BE2C (cell line): ENCODE measurements around the gene IQSEC1.
A peak's percentile ranks its signal among the peaks of the same experiment; 100 is the strongest.

Experiments used
- DNase-seq: peaks from one replicate; pipeline ENCODE4 v3.0.0-alpha.2; 2020
- H3K27me3 ChIP-seq: fragments of 250-450 bp; sonication (Bioruptor Pico); 2 replicates; pipeline ENCODE4 v1.5.1; 2020; ENCODE audit warnings: mild to moderate bottlenecking
- H3K36me3 ChIP-seq: fragments of 250-450 bp; sonication (Bioruptor Pico); 2 replicates; pipeline ENCODE4 v1.5.1; 2020; ENCODE audit warnings: mild to moderate bottlenecking
- H3K4me1 ChIP-seq: fragments of 250-450 bp; sonication (Bioruptor Pico); 2 replicates; pipeline ENCODE4 v1.5.1; 2020
- H3K4me3 ChIP-seq: 2 replicates; pipeline ENCODE4 v1.5.1; 2011; ENCODE audit warnings: low read depth, low read length
- H3K9me3 ChIP-seq: fragments of 250-450 bp; sonication (Bioruptor Pico); 2 replicates; pipeline ENCODE4 v1.5.1; 2020
- TF ChIP-seq, protein P1 (sequence below): IDR thresholded peaks from 2 replicates; pipeline ENCODE4 v1.5.1; 2012; ENCODE audit warnings: mild to moderate bottlenecking, low read depth, low read length

IQSEC1 gene

DNA sequence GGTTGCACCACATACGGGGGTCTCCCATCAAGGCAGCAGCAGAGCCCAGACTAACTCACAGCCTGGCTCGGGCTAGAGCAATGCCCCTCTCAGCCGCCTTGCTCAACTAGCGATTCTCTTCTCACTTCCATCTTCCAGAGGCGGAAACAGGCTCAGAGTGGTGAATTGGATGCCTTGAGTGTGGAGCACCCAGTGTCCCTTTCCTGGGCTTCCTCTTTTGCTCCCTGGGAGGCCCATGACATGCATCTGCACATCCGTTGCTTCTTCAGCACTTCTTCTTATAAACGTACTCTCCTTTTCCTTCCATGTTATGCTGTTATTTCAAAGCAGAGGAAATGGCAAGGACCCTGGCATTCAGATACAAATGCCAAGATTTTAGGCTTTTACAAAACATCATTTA lies 2.1 kb upstream of the IQSEC1 start:
- DNase-seq, result no peak
- Histone ChIP-seq H3K36me3 (no peaks in the 10 kb centered on the region), H3K4me1 (peaks cover 6% of the 10 kb centered on the region; the same call in 1 of the 2 replicates), H3K4me3 (no peak overlapping the region), H3K27me3 (peaks cover 5% of the 10 kb centered on the region; the same call in 1 of the 2 replicates), H3K9me3 (no peaks in the 10 kb centered on the region)
- TF ChIP-seq, protein P1, sequence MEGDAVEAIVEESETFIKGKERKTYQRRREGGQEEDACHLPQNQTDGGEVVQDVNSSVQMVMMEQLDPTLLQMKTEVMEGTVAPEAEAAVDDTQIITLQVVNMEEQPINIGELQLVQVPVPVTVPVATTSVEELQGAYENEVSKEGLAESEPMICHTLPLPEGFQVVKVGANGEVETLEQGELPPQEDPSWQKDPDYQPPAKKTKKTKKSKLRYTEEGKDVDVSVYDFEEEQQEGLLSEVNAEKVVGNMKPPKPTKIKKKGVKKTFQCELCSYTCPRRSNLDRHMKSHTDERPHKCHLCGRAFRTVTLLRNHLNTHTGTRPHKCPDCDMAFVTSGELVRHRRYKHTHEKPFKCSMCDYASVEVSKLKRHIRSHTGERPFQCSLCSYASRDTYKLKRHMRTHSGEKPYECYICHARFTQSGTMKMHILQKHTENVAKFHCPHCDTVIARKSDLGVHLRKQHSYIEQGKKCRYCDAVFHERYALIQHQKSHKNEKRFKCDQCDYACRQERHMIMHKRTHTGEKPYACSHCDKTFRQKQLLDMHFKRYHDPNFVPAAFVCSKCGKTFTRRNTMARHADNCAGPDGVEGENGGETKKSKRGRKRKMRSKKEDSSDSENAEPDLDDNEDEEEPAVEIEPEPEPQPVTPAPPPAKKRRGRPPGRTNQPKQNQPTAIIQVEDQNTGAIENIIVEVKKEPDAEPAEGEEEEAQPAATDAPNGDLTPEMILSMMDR, result no peak

DNA sequence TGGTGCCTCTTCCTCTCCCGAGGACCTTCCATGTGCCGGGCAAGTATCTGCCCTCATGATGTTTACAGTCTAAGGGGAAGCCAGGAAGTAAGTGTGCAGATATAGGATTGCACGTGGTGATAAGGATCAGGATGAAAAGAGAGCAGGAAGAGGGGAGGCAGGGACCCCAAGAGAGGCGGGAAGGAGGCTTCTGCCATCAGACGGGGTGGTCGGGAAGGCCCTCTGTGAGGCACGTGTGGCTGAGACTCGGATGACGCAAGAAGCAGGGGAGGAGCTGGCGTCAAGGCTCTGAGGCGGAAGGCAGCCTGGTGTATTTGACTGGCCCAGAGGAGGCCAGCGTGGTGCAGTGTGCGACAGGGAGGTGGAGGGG lies 762 bp upstream of the IQSEC1 start:
- no peak overlapping the region for H3K4me3 ChIP-seq
- DNase-seq, result no peak

DNA sequence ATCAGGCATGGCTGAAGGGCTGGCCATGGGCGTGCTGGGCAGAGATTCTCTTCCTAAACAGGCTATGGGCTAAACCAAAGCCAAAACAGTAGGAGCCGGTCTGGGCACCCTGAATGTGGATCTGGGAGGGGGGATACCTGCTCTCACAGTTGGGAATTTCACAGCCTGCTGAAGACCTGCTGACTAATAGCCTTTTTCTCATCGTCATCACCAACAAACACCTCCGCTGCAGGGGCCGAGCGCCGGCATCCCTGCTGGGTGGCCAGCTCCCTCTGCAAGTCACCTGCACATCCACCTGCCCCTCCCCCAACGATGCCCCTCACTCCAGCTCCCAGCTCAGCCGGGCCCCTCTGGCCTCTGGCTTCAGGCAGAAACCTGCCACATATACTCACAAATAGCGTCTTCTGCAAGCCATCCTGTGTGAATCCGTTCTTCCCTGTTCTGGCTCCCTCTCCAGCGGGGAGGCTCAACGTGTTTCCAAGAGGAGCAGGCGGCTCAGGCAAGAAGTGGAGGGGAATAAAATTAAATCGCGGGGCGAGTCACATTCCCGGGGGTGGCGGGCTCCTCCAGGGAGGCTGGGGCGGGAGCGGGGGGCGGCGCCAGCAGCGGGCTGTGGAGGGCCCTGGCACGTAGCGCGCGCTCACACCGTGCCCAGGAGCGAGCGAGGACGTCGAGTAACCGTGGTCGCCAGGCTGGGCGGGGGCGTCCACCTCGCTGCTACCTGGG lies 466 bp downstream of the IQSEC1 start:
- Histone ChIP-seq H3K4me1 (peaks cover 5% of the 10 kb centered on the region; the same call in 1 of the 2 replicates), H3K36me3 (no peaks in the 10 kb centered on the region), H3K27me3 (peaks cover 5% of the 10 kb centered on the region; the same call in 1 of the 2 replicates), H3K9me3 (no peaks in the 10 kb centered on the region), H3K4me3 (peak overlapping the region; percentile 35)
- no peak for DNase-seq
- TF ChIP-seq, protein P1, result no peak

More for the DNA sequence above, 762 bp upstream of the IQSEC1 start:
- no peaks in the 10 kb centered on the region for H3K36me3 ChIP-seq
- peaks cover 5% of the 10 kb centered on the region; the same call in 1 of the 2 replicates for H3K27me3 ChIP-seq
- no peaks in the 10 kb centered on the region for H3K9me3 ChIP-seq
- H3K4me1 ChIP-seq, result peaks cover 6% of the 10 kb centered on the region; the same call in 1 of the 2 replicates
- TF ChIP-seq, protein P1, result no peak

DNA sequence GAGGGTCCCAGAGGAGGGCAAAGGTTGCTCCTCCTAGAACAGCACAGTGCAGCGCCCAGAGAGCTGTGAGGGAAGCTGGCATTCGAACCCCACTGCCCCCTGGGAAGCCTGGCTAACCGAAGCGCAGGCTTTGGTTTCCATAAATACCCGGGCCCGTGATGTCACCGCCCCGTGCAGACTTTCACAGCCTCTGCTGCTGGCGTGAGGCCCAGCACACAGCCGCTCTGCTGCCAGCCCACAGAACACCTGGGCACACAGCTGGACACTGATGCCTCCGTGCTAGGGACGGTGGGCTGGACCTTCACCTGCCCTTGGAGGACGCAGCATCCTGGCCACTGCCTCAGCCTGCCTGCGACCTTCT lies 1.0 kb downstream of the IQSEC1 start:
- H3K27me3 ChIP-seq, result peaks cover 5% of the 10 kb centered on the region; the same call in 1 of the 2 replicates
- TF ChIP-seq, protein P1, result no peak
- no peaks in the 10 kb centered on the region for H3K36me3 ChIP-seq
- no peaks in the 10 kb centered on the region for H3K4me1 ChIP-seq
- H3K9me3 ChIP-seq, result no peaks in the 10 kb centered on the region
- peak; percentile 29 for DNase-seq
- H3K4me3 ChIP-seq, result peak overlapping the region; percentile 35

DNA sequence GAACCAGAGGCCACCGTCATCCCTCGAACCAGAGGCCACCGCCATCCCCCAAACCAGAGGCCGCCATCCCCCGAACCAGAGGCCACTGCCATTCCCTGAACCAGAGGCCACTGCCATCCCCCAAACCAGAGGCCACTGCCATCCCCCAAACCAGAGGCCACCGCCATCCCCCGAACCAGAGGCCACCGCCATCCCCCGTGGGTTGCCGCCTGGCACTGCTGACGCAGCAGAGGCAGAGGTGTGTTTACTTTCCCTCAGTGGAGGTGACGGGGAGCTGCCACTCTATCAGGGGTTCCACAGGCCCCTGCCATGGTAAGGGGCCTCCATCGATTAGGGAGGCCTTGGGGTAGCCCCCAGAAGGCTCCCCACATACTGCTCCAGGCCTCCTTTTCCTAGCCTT lies 1.5 kb downstream of the IQSEC1 start:
- TF ChIP-seq, protein P1, result no peak
- no peak for DNase-seq
- Histone ChIP-seq H3K4me1 (no peaks in the 10 kb centered on the region), H3K27me3 (peaks cover 5% of the 10 kb centered on the region; the same call in 1 of the 2 replicates), H3K36me3 (no peaks in the 10 kb centered on the region), H3K9me3 (no peaks in the 10 kb centered on the region), H3K4me3 (no peak overlapping the region)

DNA sequence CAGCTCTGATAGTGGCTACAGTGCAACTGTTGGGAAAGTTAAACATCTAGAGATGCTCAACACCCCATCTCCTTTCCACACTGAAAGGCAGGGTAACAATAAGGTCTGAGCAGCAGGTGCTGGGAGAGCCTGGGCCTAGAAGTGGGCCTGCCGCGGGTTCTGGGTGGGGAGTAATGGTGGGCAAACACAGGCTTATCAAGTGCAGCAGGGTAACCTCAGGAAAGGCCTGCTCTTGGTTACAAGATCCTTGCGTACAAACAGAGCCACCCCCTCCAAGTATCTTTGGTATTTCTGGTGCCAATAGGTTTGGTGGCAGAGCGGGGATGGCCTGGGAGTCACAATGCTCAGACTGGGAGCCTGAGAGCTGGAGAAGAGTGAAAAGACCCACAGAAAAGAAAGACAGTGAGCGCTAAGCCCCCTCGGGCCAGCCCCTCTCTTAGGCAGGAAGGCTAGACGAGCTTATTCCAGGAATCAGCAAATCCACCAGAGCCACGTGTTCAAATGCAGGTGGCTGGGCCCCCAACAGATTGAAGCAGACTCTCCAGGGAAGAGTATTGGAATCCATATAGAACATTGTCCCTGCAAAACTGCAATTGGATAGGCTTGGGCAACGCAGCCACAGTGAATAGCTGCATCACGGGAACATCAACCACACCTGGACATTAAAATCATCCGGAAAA lies 2.7 kb downstream of the IQSEC1 start:
- Histone ChIP-seq H3K36me3 (no peaks in the 10 kb centered on the region), H3K9me3 (no peaks in the 10 kb centered on the region), H3K27me3 (peaks cover 5% of the 10 kb centered on the region; the same call in 1 of the 2 replicates), H3K4me3 (no peak overlapping the region), H3K4me1 (no peaks in the 10 kb centered on the region)
- DNase-seq, result no peak
- TF ChIP-seq, protein P1, result no peak
